Adipose tissue (tissue), 3 donors: Measurements from ENCODE around the gene PDE6C. TPM values are rescaled to one million over a fixed set of nuclear protein-coding genes. Genes with fewer than 3 reads are reported as not detected.

Experiments
- H3K27ac ChIP-seq: one replicate; pipeline ENCODE4 v1.5.1; 2013; ENCODE audit warnings: low read depth, low read length
- WGBS, 3 donors: extraction: QIAGEN DNeasy Blood & Tissue Kit; methylation state at CpG; one replicate each; pipeline ENCODE4 v1.1.7; 2013; 5-methylcytosine and 5-hydroxymethylcytosine counted together
- polyA plus RNA-seq, 3 donors: library from polyadenylated mRNA; stranded (reverse); fragments of 200-250 nt; gene quantifications; one replicate each; pipeline ENCODE4 v1.2.3, GENCODE V29; 2013
- donor health status: healthy with polysubstance abuse.
- donor health status: Bipolar disorder and iron deficiency.
- donor health status: healthy.

Gene PDE6C
- polyA plus RNA-seq, result not detected

- no peak within 1 kb of the TSS for H3K27ac ChIP-seq
- 79 to 81% (median 81%) methylated on average over 6 of the region's 6 CpGs for WGBS, 3 donors
Measured at GRCh38 chr10:93612311-93612710, at the start of gene PDE6C. Gene PDE6C (plus strand): TSS chr10:93612537. CDS start chr10:93612726, 189 bp downstream.

GRCh38 chr10:93565446-93565845, 46.9 kb upstream of the PDE6C start:
- no peak overlapping the region for H3K27ac ChIP-seq
- 46 to 74% (median 62%) methylated on average over 3 of the region's 3 CpGs for WGBS, 3 donors

GRCh38 chr10:93566435-93567276, 45.7 kb upstream of the PDE6C start, which contains the start of gene FFAR4:
Gene FFAR4 (plus strand): TSS chr10:93566665. CDS start chr10:93566721, 56 bp downstream.
- WGBS, 3 donors, result 2% methylated on average over 71 to 85 of the region's 85 CpGs
- H3K27ac ChIP-seq, result no peak within 1 kb of the TSS

- H3K27ac ChIP-seq, result no peak overlapping the region
- 11% methylated on average over 33 of the region's 33 CpGs for WGBS, 3 donors
Measured at GRCh38 chr10:93567277-93568104, 44.8 kb upstream of the PDE6C start.

- WGBS, 3 donors, result 7 to 8% (median 7%) methylated on average over 21 of the region's 21 CpGs
- no peak overlapping the region for H3K27ac ChIP-seq
Measured at GRCh38 chr10:93568105-93568390, 44.3 kb upstream of the PDE6C start.

GRCh38 chr10:93570383-93570782, 42.0 kb upstream of the PDE6C start:
- WGBS, 3 donors, result 53 to 76% (median 65%) methylated on average over 3 of the region's 3 CpGs

GRCh38 chr10:93572606-93573005, 39.7 kb upstream of the PDE6C start:
- WGBS, 3 donors, result 64 to 86% (median 84%) methylated on average over 2 of the region's 2 CpGs
- no peak overlapping the region for H3K27ac ChIP-seq

More at GRCh38 chr10:93570383-93570782, 42.0 kb upstream of the PDE6C start:
- no peak overlapping the region for H3K27ac ChIP-seq

GRCh38 chr10:93573051-93573909, 39.1 kb upstream of the PDE6C start:
- H3K27ac ChIP-seq, result no peak overlapping the region

GRCh38 chr10:93573924-93574323, 38.4 kb upstream of the PDE6C start:
- 57 to 74% (median 65%) methylated on average over 3 of the region's 3 CpGs for WGBS, 3 donors
- H3K27ac ChIP-seq, result no peak overlapping the region

More at GRCh38 chr10:93573051-93573909, 39.1 kb upstream of the PDE6C start:
- WGBS, 3 donors, result 27 to 36% (median 29%) methylated on average over 10 of the region's 10 CpGs

- WGBS, 3 donors, result 59 to 75% (median 60%) methylated on average over 3 of the region's 3 CpGs
Measured at GRCh38 chr10:93576888-93577287, 35.4 kb upstream of the PDE6C start.

GRCh38 chr10:93577565-93577964, 34.8 kb upstream of the PDE6C start:
- H3K27ac ChIP-seq, result no peak overlapping the region

More at GRCh38 chr10:93576888-93577287, 35.4 kb upstream of the PDE6C start:
- H3K27ac ChIP-seq, result no peak overlapping the region

GRCh38 chr10:93579089-93579488, 33.2 kb upstream of the PDE6C start:
- no peak overlapping the region for H3K27ac ChIP-seq
- WGBS, 3 donors, result 60 to 90% (median 80%) methylated on average over 7 of the region's 7 CpGs

More at GRCh38 chr10:93577565-93577964, 34.8 kb upstream of the PDE6C start:
- 87 to 91% (median 90%) methylated on average over 3 of the region's 3 CpGs for WGBS, 3 donors

GRCh38 chr10:93579985-93580711, 32.2 kb upstream of the PDE6C start:
- no peak overlapping the region for H3K27ac ChIP-seq
- 81 to 87% (median 83%) methylated on average over 3 of the region's 3 CpGs for WGBS, 3 donors

GRCh38 chr10:93580828-93581227, 31.5 kb upstream of the PDE6C start:
- WGBS, 3 donors, result 39 to 64% (median 53%) methylated on average over 6 of the region's 6 CpGs
- H3K27ac ChIP-seq, result no peak overlapping the region

GRCh38 chr10:93584445-93584844, 27.9 kb upstream of the PDE6C start:
- WGBS, 3 donors, result 92 to 94% (median 93%) methylated on average over 7 of the region's 7 CpGs
- no peak overlapping the region for H3K27ac ChIP-seq

GRCh38 chr10:93589648-93590562, 22.4 kb upstream of the PDE6C start:
- WGBS, 3 donors, result 85 to 91% (median 90%) methylated on average over 15 of the region's 15 CpGs
- H3K27ac ChIP-seq, result no peak overlapping the region

GRCh38 chr10:93590638-93591037, 21.7 kb upstream of the PDE6C start:
- H3K27ac ChIP-seq, result no peak overlapping the region
- WGBS, 3 donors, result 86 to 91% (median 88%) methylated on average over 7 of the region's 7 CpGs
